ENCODE results near the gene GRIN1.
"Not testable (repeated sequence)": the region's sequence is repeated elsewhere in the genome, so short reads cannot be mapped to it uniquely, and the experiment has no call there.

The GRIN1 gene

DNA sequence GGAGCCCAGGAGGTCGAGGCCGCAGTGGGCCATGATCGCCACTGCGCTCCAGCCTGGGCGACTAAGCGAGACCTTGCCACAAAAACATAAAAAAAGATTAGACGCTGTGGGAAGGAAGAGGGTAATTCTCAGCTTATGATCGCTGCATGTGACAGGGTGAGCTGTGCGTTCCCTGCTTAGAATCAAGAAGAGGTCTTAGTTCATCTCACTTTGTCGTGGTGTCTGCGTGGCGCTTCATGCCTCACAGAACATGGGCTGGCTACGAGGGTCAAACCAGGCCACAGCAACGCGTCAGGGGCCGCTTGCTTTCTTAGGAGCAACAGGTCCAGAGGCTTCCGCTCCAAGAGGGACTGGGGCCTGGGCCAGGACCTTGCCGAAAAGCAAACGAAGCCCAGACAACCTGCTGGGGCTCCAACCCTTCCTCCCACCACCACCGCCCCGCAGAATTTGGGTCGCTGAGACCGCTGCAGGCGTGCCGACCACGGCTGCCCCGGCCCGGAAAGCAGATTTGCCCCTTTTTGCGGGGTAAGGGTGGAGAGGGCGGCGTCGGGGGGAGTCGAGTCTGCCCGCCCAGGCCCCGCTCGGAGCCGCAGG lies 10.0 kb upstream of the GRIN1 start:
- DNase-seq (ENCODE audit: low read depth) = no peak

- peak; percentile 88 for DNase-seq (ENCODE audit: low read depth)
These were observed 9.3 kb upstream of the GRIN1 start for GRCh38 chr9:137129456-137130175.

- DNase-seq (ENCODE audit: low read depth) = no peak
These were observed 8.7 kb upstream of the GRIN1 start for GRCh38 chr9:137130176-137130755.

DNA sequence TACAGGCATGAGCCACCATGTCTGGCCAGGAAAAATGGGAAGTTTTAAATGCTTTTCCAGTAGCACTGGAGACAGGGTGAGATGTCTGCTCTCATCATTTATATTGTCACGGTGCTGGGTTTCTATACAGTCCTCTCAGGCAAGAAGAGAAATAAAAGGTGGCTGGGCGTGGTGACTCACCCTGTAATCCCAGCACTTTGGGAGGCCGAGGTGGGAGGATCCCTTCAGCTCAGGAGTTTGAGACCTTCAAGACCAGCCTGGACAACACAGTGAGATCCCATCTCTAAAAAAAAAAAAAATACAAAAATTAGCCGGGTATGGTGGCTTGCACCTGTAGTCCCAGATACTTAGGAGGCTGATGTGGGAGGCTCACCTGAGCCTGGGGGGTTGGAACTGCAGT lies 4.8 kb upstream of the GRIN1 start:
- no peak for DNase-seq (ENCODE audit: low read depth)

DNA sequence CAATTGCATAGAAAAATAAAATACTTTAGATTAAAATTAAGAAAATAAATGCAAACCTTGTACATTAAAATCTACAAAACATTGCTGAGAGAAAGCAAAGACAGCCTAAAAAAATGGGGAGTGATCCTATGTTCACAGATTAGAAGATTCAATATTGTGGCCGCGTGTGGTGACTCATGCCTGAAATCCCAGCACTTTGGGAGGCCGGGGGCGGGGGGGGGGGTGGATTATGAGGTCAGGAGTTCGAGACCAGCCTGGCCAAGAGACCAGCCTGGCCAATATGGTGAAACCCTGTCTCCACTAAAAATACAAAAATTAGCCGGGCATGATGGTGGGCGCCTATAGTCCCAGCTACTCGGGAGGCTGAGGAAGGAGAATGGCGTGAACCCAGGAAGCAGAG lies 3.8 kb upstream of the GRIN1 start:
- DNase-seq (ENCODE audit: low read depth) = not testable (repeated sequence)

GRCh38 chr9:137136261-137136880 lies 2.6 kb upstream of the GRIN1 start:
- no peak for DNase-seq (ENCODE audit: low read depth)

DNA sequence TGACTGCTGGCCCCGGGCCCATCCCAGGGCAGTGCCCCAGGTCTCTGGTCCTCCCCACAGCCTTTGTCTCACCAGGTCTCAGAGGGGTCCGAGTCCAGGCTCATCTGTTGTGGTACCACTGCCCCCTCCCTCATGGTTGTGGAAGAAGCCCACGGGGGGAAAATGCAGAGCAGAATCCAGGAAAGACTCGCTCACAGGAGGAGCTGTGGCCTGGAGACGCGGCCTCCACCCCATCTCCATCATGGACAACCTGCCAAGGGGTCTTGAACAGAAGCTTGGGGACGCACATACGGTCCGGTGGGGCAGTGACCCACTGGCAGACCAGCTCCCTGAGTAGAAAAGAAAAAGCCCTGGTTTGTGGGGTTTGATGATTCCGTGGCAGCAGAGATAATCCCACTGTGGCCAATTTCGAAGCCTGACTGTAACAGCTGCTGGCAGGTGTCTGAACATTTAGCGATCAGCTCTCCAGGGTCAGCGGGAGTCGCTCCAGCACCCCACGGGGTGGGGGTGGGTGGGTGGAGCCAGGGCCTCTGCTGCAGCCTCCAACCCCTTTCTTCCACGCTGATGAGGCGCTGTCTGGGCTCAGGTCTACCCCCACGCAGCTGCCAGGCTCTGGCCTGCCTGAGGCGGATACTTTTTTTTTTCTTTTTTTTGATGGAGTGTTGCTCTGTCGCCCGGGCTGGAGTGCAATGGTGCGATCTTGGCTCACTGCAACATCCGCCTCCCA lies 1.9 kb upstream of the GRIN1 start:
- no peak for DNase-seq (ENCODE audit: low read depth)

- no peak for DNase-seq (ENCODE audit: low read depth)
These were observed 764 bp upstream of the GRIN1 start for GRCh38 chr9:137138058-137138721.

- DNase-seq (ENCODE audit: low read depth) = no peak
These were observed 655 bp downstream of the GRIN1 start for GRCh38 chr9:137139468-137140150.

- no peak for DNase-seq (ENCODE audit: low read depth)
These were observed 1.4 kb downstream of the GRIN1 start for GRCh38 chr9:137140151-137141012.

DNA sequence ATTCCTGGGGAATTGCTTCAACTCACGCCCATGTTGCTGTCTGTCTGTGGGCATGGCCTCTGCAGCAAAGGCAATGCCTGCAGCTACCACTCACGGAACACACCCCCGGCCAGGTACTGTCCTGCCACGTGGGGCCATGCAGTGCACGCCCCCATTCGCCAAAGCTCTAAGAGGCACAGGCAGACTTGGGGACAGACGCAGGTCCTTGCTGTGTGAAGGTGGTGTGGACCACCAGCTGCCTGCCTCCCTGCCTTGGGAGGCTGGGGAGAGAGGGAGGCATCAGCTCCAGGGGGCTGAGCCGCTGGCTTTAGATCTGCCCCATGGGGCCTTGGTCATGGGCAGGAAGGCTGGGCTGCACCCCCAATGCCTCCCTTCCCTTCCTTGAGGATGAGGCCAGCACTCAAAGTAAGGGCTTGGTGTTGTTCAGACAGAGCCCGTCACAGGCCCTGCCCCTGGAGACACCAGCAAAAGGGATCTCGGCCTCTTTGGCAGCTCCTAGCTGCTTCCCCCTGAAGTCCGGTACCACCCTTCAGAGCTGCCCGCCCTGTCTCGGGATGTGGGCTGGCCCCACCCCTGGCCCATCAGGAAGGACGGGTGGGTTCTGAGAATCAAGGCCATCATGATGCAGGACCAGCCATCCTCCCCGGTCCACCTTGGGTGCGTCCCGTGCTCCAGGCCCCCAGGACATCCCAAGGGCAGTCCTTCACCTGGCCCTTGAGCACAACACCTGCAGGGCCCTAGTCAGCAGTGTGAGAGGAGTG lies 2.3 kb downstream of the GRIN1 start:
- no peak for DNase-seq (ENCODE audit: low read depth)

GRCh38 chr9:137141976-137142936 lies 3.3 kb downstream of the GRIN1 start:
- no peak for DNase-seq (ENCODE audit: low read depth)

- no peak for DNase-seq (ENCODE audit: low read depth)
These were observed 4.5 kb downstream of the GRIN1 start for GRCh38 chr9:137143459-137143858.

- no peak for DNase-seq (ENCODE audit: low read depth)
These were observed 7.0 kb downstream of the GRIN1 start for GRCh38 chr9:137145731-137146526.

DNA sequence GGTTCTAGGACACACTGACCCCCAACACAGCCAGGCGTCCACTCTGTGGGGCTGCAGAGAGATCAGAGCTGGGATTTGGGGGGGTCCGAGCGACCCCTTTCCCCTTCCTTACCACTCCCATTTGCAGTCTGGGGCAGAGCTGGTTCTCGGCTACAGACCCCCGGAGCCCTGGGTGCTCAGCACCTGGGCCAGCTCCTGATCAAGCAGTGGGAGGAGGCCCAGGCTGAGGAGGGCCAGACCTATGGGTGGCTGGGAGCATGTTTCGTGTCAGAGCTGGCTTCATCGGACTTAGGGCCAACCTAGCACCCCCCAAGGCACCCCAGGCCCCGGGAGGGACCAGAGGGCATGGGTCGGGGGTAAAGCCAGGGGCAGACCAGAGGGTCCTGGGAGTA lies 7.6 kb downstream of the GRIN1 start:
- DNase-seq (ENCODE audit: low read depth) = no peak

- no peak for DNase-seq (ENCODE audit: low read depth)
These were observed 8.3 kb downstream of the GRIN1 start for GRCh38 chr9:137147091-137147792.

- no peak for DNase-seq (ENCODE audit: low read depth)
These were observed 8.8 kb downstream of the GRIN1 start for GRCh38 chr9:137147793-137148160.

All from amniotic epithelial cell (primary cell).